DMS153 (cell line): Measurements from ENCODE around the gene CFP.
"Not testable (repeated sequence)": the region's sequence is repeated elsewhere in the genome, so short reads cannot be mapped to it uniquely, and the experiment has no call there.

Experiments used
- DNase-seq: peaks from one replicate; lab custom pipeline; 2025; lab: John Stamatoyannopoulos, UW

Gene CFP

GRCh38 chrX:47603125-47603524 lies 26.6 kb downstream of the CFP start:
- not testable (repeated sequence) for DNase-seq

GRCh38 chrX:47597222-47597621 lies 32.5 kb downstream of the CFP start:
- no peak for DNase-seq

DNA sequence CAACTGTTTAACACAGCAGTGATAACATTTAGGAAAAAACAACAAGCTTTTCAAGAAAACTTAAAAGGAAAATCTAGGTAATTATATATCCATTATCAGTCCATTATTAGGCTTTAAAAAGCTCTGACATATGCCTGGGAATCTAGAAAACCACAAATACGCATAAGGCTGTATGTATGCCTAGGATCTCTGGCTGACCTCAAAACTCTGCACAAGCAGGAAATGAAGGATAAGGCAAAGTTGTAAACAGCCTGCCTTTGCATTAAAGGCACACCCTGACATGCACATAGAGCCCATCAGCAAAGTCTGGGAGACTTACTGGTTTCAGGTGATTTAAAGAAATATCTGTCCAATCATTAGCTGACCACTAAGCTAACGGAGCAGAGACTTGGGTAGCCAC lies 33.5 kb downstream of the CFP start:
- no peak for DNase-seq

DNA sequence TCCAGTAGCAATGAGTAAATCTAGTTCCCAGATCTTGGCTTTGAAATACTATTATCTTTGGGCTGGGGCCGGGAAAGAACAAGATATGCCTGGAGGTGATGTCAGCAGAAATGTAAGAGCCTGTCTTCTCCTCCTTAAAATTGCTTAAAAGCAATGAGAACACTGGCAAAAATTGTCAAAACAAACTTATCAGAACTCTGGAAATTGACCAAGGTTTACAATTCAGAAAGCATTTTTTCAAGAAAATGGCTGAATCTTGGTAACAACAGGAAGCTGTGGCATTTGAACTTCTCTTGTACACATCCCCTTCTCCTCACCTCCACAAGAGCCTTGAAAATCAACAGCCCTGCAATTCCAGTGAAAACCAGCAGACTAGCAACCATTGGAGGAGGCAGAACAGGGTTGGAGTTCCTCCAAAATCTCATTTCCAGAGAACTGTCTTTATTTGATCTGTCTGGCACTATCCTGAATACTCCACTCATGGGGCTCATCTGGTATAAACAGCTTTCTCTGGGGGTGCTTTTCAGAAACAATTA lies 33.9 kb downstream of the CFP start:
- no peak for DNase-seq

DNA sequence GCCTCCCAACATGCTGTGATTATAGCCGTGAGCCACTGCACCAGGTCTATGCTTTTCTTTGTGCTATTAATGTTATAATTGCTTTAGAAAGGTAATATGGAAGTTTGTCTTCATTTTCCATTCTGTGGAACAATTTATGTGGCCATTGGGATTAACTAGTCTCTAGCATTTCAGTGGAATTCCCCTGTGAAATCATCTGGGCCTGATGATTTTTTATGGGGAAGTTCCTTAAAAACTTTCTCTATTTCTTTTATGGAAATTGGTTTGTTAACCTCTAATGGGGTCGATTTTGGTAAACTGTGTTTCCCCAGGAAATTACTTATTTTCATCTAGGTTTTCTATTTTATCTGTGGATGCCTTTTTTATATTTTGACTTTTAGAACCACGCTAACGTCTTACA lies 36.2 kb downstream of the CFP start:
- DNase-seq, result no peak

DNA sequence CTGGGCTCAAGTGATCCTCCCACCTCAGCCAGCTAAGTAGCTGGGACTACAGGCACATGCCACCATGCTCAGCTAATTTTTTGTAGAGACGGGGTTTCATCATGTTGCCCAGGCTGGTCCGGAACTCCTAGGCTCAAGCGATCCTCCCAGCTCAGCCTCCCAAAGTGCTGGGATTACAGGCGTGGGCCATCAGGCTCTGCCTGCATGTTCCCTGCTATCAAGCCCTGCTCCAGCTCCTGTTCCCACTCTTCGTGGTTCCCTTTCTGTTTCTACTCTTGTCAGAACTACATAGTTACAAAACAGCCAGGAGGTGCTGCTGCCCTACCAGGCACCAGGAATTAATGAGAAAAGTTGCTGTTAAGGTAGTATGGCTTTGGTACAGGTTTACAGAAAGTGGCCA lies 38.7 kb downstream of the CFP start:
- no peak for DNase-seq

- no peak for DNase-seq
Observed at GRCh38 chrX:47587906-47588735, 41.6 kb downstream of the CFP start.

DNA sequence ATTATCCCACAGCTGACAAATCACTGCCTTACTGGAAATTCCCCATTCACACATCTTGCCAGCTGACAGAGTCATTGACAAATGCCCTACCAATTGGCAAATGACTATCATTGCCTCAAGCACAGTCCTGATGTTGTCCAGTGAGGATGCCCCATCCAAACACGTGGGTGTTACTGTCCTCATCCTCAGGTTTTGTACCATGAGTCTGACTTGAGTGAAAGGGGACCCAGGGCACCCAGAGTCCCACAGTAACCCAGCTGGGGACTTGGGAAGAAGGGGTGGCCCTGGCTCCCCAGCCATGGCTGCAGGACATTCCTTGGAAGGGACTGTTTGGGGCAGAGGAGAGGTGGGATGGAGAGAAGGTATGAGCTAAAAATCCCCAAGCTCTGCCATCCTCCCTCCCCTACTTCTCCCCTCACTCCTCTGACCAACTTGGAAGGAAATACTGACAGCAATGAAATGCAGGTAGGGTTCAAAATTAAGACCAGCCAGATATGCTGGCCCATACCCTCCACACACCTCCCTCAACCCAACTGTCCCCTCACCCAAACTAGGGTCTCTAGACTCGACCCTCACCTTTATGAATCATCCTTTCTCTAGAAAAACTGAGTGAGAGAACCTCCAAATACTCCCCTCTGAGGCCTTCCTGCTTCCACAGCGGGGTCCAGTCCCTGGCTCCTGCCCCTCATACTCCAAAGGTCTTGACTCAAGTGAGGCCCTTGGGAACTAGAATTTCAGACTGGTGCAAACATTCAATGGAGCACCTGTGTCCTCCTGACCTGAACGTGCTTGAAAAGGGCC lies 42.4 kb downstream of the CFP start:
- DNase-seq, result no peak

- no peak for DNase-seq
Observed at GRCh38 chrX:47586043-47586787, 43.5 kb downstream of the CFP start.

- no peak for DNase-seq
Observed at GRCh38 chrX:47585273-47585672, 44.5 kb downstream of the CFP start.

DNA sequence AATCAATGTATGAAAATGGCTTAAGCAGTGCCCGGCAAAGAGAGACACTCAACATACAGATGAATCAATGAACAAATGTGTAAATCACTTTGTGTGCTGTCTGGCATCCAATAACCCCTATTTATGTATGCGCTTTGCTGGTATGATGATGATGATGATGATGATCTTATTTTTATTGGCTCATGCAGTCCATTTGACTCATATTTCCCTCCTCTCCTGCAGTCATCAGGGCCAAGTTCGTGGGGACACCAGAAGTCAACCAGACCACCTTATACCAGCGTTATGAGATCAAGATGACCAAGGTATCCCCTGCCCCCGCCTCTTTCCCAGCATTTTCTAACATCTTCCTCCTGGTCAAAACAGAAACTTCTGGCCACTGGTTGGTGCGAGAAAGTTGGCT lies 45.0 kb downstream of the CFP start:
- no peak for DNase-seq

- DNase-seq, result no peak
Observed at GRCh38 chrX:47583240-47583861, 46.4 kb downstream of the CFP start.

- no peak for DNase-seq
Observed at GRCh38 chrX:47581731-47582647, 47.7 kb downstream of the CFP start, which contains the start of gene TIMP1. Gene TIMP1, plus strand, starts transcription at chrX:47582436. Its CDS starts 980 bp downstream, at chrX:47583416.

DNA sequence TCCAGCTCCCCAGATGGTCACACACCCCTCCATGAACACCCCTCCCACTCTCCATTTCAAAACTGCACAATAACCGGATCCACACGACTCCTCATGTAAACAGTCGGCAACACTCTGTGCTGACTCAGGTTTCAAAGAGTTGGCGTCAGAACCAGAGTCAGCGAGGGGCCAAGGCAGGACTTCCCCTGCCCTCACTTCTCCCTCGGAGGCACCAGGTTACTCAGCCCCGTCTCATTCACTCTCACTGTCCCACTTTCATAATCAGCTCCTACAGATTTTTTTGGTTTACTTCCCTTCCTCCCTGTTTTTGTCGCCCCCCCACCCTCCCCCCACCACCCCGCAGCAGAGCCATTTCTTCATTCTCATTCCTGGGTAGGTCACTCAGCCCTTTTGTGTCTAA lies 50.2 kb downstream of the CFP start:
- no peak for DNase-seq

GRCh38 chrX:47578692-47579091 lies 51.0 kb downstream of the CFP start:
- no peak for DNase-seq

DNA sequence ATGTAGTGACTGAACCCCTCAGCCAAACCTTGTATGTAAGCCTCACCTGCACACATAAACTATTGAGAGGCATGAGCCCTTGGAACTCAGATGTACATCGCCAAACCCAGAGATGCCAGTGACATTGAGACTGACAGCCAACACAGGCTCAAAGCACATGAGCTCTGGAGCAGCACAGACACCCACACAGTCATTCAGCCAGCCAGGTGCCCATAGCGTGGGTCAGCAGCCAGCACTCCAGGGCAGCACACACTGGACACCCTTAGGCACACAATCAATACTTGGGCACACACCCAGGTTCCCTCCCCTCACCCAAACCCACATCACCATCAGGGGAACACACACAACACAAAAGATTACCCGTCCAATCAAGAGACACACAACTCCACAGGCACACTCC lies 51.8 kb downstream of the CFP start:
- no peak for DNase-seq

GRCh38 chrX:47577424-47577823 lies 52.3 kb downstream of the CFP start:
- DNase-seq, result no peak

- no peak for DNase-seq
Observed at GRCh38 chrX:47576021-47576898, 53.5 kb downstream of the CFP start.

DNA sequence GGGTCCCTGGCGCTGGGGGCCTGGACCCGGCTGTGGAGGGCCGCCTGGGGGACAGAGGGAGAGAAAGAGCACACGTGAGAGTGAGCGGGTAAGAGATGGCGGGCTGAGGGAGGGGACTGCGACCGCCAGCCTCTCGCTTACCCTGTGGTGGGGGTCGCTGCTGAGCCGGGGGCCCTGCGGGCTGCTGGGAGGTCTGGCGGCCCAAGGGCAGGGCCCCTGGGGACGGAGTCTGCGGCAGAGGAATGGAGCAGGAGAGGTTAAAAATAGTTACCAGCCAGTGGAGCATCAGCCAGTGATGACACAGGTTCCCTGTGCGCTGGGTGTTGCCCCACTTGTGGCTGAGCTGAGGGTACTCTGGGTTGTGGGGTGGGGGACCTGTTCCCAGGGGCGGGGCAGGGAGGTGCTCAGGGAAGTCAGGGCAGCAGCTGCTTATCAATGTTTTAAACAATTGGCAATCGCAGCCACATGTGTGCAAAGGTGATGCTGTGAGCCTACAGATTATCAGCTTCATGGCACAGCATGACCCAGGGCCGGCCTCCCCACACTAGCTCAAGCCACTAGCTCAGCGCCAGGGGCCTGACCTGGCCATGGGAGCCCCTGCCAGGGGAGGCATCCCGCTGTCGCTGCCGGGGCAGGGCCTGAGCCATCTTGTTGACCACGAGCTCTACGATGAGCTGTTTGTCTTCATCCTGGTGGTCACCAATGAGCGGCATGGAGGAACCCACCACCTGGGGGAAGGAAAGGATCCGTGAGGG lies 55.0 kb downstream of the CFP start:
- DNase-seq, result no peak
